ENCODE measurements around the gene IRF2BPL.

DNA sequence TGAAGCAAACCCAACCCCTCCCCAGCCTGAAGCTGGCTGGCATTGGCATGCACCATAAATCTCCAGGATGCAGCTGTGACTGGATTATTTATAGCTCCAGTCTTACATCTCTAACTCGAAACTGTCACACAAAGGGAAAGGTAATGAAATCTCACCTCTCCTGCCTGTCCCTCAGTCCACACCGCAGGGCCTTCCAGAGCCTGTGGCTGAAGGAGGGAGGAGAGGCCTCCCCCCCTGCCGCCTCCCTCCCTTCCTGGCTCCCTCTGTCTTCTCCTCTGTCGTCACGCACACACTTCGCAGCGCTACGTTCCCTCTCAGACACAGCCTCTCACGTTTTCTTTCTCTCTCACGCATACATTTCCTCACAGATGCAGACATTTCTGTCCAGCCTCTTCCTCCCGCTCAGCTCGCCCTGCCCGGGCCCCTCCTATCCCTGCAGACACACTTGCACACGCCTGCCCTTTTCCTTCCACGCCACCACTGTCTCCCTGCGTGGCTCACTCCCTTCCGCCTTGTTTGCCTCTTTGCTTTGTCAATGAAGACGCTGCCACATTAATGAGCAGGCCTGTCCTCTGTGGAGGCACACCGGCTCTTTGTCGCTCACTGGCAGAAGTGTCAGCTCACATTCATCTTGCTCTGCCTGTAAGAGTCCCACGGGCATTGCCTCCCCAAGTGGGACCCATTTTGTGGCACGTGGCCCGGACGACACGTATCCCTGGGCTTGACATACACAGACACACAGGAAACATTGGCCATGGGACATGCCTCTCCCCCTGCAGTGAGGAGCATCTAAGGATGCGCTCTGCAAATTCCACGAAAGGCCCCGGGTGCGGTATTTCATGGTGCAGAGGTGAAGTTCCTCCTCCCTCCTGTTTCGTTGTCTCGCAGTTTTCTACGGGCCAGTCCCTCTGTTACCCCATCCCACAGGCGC, 27.9 kb downstream of the IRF2BPL start:
- TF ChIP-seq, protein P1, sequence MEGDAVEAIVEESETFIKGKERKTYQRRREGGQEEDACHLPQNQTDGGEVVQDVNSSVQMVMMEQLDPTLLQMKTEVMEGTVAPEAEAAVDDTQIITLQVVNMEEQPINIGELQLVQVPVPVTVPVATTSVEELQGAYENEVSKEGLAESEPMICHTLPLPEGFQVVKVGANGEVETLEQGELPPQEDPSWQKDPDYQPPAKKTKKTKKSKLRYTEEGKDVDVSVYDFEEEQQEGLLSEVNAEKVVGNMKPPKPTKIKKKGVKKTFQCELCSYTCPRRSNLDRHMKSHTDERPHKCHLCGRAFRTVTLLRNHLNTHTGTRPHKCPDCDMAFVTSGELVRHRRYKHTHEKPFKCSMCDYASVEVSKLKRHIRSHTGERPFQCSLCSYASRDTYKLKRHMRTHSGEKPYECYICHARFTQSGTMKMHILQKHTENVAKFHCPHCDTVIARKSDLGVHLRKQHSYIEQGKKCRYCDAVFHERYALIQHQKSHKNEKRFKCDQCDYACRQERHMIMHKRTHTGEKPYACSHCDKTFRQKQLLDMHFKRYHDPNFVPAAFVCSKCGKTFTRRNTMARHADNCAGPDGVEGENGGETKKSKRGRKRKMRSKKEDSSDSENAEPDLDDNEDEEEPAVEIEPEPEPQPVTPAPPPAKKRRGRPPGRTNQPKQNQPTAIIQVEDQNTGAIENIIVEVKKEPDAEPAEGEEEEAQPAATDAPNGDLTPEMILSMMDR (IDR thresholded peaks at IDR 0.05; ENCODE audit: borderline replicate concordance, extremely low read depth, low read length, poor library complexity, severe bottlenecking): no peak
- no peak for TF ChIP-seq EZH2 (IDR thresholded peaks at IDR 0.05; ENCODE audit: borderline replicate concordance, low read depth, low read length, severe bottlenecking)

All from DND-41 (cell line).